ENCODE measurements around the gene MAL. TPM values are rescaled to one million over a fixed set of nuclear protein-coding genes. Genes with fewer than 3 reads are reported as not detected.

Gene MAL
- total RNA-seq, 1 donor from 2014 or later: 3.9 TPM

- intact Hi-C loops (cut with micrococcal nuclease): no loop called here
- DNase-seq: no peak
- ATAC-seq: no peak
Measured at GRCh38 chr2:95013726-95014125, 11.8 kb upstream of the MAL start.

- ATAC-seq: no peak
- DNase-seq: no peak
- intact Hi-C loops (cut with micrococcal nuclease): no loop called here
Measured at GRCh38 chr2:95014126-95014708, 11.3 kb upstream of the MAL start.

GRCh38 chr2:95015261-95015912 lies 10.1 kb upstream of the MAL start:
- intact Hi-C loops (cut with micrococcal nuclease): no loop called here
- no peak for DNase-seq
- no peak for ATAC-seq

GRCh38 chr2:95016616-95017015 lies 8.9 kb upstream of the MAL start:
- ATAC-seq (no peak), DNase-seq (no peak)
- intact Hi-C loops (cut with micrococcal nuclease): no loop called here

- intact Hi-C loops (cut with micrococcal nuclease): no loop called here
- DNase-seq: no peak
- no peak for ATAC-seq
Measured at GRCh38 chr2:95017071-95017501, 8.4 kb upstream of the MAL start.

- ATAC-seq (no peak), DNase-seq (no peak)
- intact Hi-C loops (cut with micrococcal nuclease): no loop called here
Measured at GRCh38 chr2:95017836-95018235, 7.7 kb upstream of the MAL start.

GRCh38 chr2:95018301-95018700 lies 7.2 kb upstream of the MAL start:
- DNase-seq: no peak
- ATAC-seq: no peak
- intact Hi-C loops (cut with micrococcal nuclease): no loop called here

- intact Hi-C loops (cut with micrococcal nuclease): no loop called here
- ATAC-seq (no peak), DNase-seq (no peak)
Measured at GRCh38 chr2:95018861-95019550, 6.5 kb upstream of the MAL start.

GRCh38 chr2:95019572-95019971 lies 5.9 kb upstream of the MAL start:
- intact Hi-C loops (cut with micrococcal nuclease): no loop called here
- DNase-seq: no peak
- no peak for ATAC-seq

- intact Hi-C loops (cut with micrococcal nuclease): no loop called here
- ATAC-seq (no peak), DNase-seq (no peak)
Measured at GRCh38 chr2:95020275-95021022, 5.1 kb upstream of the MAL start.

- DNase-seq (no peak), ATAC-seq (no peak)
- intact Hi-C loops (cut with micrococcal nuclease): no loop called here
Measured at GRCh38 chr2:95021023-95021416, 4.5 kb upstream of the MAL start.

GRCh38 chr2:95021847-95022246 lies 3.7 kb upstream of the MAL start:
- intact Hi-C loops (cut with micrococcal nuclease): no loop called here
- DNase-seq (no peak), ATAC-seq (no peak)

- intact Hi-C loops (cut with micrococcal nuclease): no loop called here
- DNase-seq (peak; percentile 81), ATAC-seq (peak; percentile 74)
Measured at GRCh38 chr2:95022309-95023221, 2.9 kb upstream of the MAL start.

GRCh38 chr2:95023222-95023597 lies 2.3 kb upstream of the MAL start:
- ATAC-seq (no peak), DNase-seq (no peak)
- intact Hi-C loops (cut with micrococcal nuclease): no loop called here

GRCh38 chr2:95024371-95024770 lies 1.1 kb upstream of the MAL start:
- intact Hi-C loops (cut with micrococcal nuclease): no loop called here
- DNase-seq: no peak
- ATAC-seq: no peak

GRCh38 chr2:95024960-95025405 lies 525 bp upstream of the MAL start:
- intact Hi-C loops (cut with micrococcal nuclease): no loop called here
- ATAC-seq (peak; percentile 18), DNase-seq (no peak)

- ATAC-seq: peak; percentile 11
- DNase-seq: no peak
- intact Hi-C loops (cut with micrococcal nuclease): no loop called here
Measured at GRCh38 chr2:95026471-95027368, 1.2 kb downstream of the MAL start.

- no peak for ATAC-seq
- intact Hi-C loops (cut with micrococcal nuclease): no loop called here
- DNase-seq: no peak
Measured at GRCh38 chr2:95027369-95027720, 1.8 kb downstream of the MAL start.

Measured in left ventricle myocardium superior (tissue), 1 donor.